22Rv1 (cell line): ENCODE measurements around the gene GHRHR.

Source experiments
- H3K27ac ChIP-seq: fragments of 450-650 bp; 2 replicates; pipeline ENCODE4 v1.5.1; 2017
- ZFX ChIP-seq: fragments of 450-650 bp; IDR thresholded peaks from 2 replicates; pipeline ENCODE4 v1.6.1; 2017; ENCODE audit warnings: antibody characterized with exemption, borderline replicate concordance
- TF ChIP-seq, protein P1 (sequence below): fragments of 450-650 bp; IDR thresholded peaks from 2 replicates; pipeline ENCODE4 v1.5.1; 2017; ENCODE audit warnings: mild to moderate bottlenecking

The GHRHR gene

DNA sequence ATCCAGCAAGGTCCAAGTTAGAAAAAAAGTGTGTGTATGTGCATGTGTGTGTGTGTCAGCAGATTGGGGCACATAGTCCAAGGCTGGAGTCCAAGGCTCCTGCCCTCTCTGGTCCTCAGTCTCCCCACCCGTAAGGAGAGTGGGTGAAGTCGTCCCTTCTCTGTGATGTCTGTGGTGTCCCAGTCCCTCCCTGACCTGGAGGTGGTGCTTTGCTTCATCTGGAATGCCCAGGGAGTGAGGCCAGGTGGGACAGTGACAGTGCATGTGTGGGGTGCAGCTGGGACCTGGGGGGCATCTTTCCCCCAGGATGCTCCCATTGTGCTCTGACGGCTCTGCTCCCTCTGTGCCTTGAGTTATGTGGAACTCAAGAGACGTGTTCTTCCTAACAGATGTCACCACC, 34.1 kb upstream of the GHRHR start:
- no peak overlapping the region for H3K27ac ChIP-seq
- TF ChIP-seq, protein P1, sequence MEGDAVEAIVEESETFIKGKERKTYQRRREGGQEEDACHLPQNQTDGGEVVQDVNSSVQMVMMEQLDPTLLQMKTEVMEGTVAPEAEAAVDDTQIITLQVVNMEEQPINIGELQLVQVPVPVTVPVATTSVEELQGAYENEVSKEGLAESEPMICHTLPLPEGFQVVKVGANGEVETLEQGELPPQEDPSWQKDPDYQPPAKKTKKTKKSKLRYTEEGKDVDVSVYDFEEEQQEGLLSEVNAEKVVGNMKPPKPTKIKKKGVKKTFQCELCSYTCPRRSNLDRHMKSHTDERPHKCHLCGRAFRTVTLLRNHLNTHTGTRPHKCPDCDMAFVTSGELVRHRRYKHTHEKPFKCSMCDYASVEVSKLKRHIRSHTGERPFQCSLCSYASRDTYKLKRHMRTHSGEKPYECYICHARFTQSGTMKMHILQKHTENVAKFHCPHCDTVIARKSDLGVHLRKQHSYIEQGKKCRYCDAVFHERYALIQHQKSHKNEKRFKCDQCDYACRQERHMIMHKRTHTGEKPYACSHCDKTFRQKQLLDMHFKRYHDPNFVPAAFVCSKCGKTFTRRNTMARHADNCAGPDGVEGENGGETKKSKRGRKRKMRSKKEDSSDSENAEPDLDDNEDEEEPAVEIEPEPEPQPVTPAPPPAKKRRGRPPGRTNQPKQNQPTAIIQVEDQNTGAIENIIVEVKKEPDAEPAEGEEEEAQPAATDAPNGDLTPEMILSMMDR: no peak
- no peak for TF ChIP-seq ZFX

DNA sequence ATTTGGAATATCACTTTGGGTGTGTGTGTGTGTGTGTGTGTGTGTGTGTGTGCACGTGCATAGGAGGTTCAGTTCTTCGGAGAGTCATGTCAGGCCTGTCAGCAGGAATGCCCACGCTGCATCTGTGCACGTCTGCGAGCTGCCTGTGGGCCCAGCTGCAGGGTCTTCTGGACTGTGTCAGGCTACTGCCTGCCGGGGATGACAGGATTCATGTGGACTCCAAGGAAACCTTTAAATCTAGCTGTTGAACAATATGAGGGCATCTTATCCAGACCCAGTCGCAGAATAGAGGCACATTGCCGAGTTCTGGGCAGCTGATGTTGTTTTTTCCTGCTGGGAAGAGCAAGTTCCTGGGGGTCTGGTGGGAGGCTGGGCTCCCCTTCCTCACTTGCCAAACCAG, 33.1 kb upstream of the GHRHR start:
- TF ChIP-seq ZFX: no peak
- TF ChIP-seq, protein P1: no peak
- no peak overlapping the region for H3K27ac ChIP-seq

DNA sequence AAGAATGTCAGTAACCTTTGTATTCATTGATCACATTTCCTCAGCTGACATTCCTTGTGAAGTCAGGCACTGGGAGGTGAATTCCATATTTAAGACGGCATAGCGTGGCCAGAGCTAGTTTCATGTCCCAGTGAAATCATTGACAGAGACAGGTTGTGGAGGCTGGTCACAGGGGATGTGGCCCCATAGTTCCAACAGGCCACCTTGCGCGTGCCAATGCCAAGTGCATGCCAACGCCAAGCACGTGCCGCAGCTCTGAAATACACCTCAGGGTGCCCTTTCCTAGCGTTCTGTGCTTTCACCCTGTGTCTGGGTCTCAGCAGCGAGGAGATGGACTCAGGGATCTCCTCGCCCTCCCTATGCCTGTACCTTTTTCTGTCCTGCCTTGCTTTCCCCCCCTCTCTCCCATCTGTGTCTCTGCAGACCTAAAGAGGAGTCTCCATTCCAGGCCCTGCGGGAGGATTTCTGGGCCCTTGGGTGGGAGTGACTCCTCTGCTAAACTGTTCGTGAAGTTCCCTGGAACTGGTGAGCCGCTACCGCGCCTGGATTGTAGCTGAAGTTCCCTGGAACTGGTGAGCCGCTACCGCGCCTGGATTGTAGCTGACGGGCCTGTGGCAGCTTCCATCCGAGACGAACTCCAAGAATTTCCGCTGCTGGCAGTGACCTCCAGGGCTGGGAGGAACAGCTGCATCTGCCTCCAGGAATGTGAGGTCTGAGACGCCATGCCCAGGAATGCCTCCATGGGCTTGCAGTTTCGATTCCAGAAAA, 32.4 kb upstream of the GHRHR start:
- no peak overlapping the region for H3K27ac ChIP-seq
- TF ChIP-seq, protein P1: no peak
- no peak for TF ChIP-seq ZFX

DNA sequence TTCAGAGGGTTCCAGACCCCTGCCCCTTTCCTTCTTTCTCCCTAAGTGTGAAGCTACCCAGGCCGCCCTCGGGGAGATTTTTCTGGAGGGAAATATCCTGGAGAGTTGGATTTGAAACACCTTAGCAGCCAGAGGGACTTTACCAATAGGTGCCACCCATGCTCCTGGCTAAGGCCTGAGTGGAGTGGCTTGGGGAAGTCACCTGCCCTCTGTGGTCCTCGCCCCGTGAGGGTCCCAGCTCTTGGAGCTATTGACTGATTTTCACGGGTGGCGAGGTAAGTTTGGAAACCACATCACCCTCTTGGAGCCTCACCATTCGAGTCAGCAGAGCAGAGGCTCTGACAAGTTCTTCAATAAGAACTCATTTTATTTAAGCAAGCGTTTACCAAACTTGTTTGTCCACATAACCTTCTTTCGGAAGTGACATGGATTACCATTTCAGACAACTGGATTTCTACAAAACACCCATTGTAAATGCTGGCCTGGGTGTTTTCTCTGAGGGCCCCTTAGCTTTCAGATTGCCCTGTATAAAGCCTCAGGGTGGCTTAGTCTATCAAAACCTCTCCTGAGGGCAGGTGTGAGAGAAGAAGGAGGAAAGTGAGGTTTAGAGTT, 31.7 kb upstream of the GHRHR start:
- no peak overlapping the region for H3K27ac ChIP-seq
- no peak for TF ChIP-seq ZFX
- TF ChIP-seq, protein P1: no peak

DNA sequence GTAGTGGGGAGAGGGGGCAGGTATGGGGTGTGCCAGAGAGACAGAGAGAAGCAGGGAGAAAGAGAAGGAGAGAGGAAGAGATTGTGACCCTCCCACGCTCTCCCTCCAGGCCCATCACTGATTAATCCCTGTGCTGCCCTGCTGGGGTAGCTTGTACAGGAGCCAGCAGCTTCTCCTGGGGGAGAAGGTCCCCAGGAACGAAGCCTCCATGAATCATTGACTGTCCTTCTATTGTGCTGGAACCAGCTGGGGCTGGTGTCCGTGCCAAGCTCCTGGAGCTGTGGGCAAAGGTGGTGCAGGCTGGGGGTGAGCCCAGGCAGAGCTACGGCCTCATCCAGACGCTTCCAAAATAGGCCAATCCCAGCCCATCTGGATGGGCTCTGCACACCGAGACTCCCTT, 31.2 kb upstream of the GHRHR start:
- TF ChIP-seq, protein P1: no peak
- no peak for TF ChIP-seq ZFX
- no peak overlapping the region for H3K27ac ChIP-seq

DNA sequence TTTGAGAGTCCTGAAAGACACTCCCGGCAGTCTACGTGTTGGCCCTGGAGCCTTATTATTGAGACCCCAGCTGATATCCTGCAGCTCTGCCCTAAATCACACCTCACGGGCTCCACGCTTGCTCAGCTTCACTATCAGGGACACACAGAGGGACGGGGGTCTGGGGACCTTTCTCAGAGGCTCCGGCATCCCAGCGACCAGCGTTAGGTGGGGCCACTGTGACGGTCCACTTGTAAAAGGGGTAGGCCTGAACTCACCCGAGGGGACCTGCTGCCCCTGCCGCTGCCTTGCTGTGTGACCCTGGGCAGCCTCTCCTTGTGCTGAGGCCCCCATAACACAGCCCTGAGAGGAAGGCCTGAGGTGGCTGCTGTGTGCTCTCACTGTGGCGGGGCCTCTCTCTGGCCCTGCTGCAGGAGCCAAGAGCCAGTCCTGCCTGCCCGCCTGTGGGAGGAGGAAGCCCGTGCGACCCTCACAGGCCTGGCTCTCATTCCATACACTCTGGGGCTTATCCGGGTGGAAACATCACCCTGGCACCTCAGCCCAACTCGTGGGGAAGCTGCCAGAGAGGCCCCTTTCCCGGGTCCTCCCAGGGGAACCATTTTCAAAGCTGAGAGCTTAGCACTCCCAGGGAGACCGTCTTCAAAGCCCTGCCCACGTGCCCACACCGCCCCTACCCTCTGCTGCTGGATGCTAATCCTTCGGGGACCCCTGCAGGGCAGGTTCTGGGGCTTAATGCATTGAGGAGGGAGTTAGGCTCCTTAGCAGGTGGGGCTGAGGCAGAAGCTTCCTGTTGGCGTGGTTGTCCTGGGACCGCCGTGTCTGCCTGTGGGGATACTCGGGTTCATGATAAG, 30.4 kb upstream of the GHRHR start:
- TF ChIP-seq, protein P1: no peak
- TF ChIP-seq ZFX: no peak
- H3K27ac ChIP-seq: no peak overlapping the region
